ENCODE data around the gene CYSTM1. TPM values are rescaled to one million over a fixed set of nuclear protein-coding genes. Genes with fewer than 3 reads are reported as not detected.

The CYSTM1 gene
- total RNA-seq, 2 experiments from 2014 or later, result 7.2 to 7.4 TPM

DNA sequence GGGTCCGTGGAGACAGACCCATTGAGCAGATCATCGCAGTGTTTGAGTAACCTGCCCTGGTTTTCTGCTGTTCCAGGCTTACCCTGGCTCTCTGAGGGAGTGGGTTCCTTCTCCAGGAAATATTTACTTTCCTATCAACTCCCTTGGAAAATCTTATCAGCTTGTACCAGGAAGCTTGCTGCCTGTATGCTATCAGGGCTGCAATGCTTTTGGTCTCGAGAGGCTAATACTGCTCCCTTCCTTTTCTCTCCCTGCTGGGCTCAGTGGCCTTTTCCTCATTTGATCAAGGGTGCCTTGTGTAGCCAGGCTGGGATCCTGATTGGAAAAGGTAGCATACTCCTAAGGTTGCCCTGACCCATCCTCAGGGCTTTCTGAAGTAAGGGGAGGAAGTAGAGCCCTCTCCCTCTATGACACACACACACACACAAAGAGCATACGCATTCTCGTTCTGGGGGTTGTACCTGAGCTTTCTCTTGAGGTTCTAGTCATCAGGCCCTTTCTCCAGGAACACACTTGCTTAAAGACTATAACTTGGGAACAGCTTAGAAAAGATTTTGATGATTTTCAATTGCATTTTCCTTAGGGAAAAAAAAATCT, 41.6 kb downstream of the CYSTM1 start:
- no peak overlapping the region for H3K27ac ChIP-seq (ENCODE audit: low read depth in 1 of 2, low read length in 2 of 2)
- TF ChIP-seq, protein P1, sequence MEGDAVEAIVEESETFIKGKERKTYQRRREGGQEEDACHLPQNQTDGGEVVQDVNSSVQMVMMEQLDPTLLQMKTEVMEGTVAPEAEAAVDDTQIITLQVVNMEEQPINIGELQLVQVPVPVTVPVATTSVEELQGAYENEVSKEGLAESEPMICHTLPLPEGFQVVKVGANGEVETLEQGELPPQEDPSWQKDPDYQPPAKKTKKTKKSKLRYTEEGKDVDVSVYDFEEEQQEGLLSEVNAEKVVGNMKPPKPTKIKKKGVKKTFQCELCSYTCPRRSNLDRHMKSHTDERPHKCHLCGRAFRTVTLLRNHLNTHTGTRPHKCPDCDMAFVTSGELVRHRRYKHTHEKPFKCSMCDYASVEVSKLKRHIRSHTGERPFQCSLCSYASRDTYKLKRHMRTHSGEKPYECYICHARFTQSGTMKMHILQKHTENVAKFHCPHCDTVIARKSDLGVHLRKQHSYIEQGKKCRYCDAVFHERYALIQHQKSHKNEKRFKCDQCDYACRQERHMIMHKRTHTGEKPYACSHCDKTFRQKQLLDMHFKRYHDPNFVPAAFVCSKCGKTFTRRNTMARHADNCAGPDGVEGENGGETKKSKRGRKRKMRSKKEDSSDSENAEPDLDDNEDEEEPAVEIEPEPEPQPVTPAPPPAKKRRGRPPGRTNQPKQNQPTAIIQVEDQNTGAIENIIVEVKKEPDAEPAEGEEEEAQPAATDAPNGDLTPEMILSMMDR (IDR thresholded peaks at IDR 0.05), result no peak
- intact Hi-C loops (cut with DNase I, micrococcal nuclease), result no loop called here

GRCh38 chr5:140217299-140218026, 42.5 kb downstream of the CYSTM1 start:
- POLR2A ChIA-PET, result no interaction called here
- no peaks in the 10 kb centered on the region for H3K9me3 ChIP-seq (ENCODE audit: control insufficient read depth in 1 of 2, insufficient read depth in 1 of 2, low read length in 2 of 2)

More for the DNA sequence above, 41.6 kb downstream of the CYSTM1 start:
- no peak for ATAC-seq (ENCODE audit: poor library complexity)
- H3K9me3 Mint-ChIP-seq, result no peaks in the 10 kb centered on the region
- H3K4me1 Mint-ChIP-seq (ENCODE audit: low read depth), result no peaks in the 10 kb centered on the region
- no peak overlapping the region for H3K4me3 Mint-ChIP-seq
- DNase-seq, result no peak
- Histone ChIP-seq H3K9me3 (ENCODE audit: control insufficient read depth in 1 of 2, insufficient read depth in 1 of 2, low read length in 2 of 2) (no peaks in the 10 kb centered on the region), H3K36me3 (ENCODE audit: insufficient read depth, low read length) (no peaks in the 10 kb centered on the region), H3K4me3 (ENCODE audit: low read length) (no peak overlapping the region), H3K27me3 (ENCODE audit: control insufficient read depth in 1 of 2, insufficient read depth in 2 of 2, low read length in 2 of 2) (no peaks in the 10 kb centered on the region), H3K4me1 (ENCODE audit: insufficient read depth, low read length) (no peaks in the 10 kb centered on the region)
- ChIA-PET CTCF (interaction anchor here (1.7 kb wide), 1 partner anchor 23 kb away, joined by 4 read pairs; no protein-coding TSS in a partner anchor), POLR2A (interaction anchor here (0.6 kb wide), 1 partner anchor 591 kb away, joined by 4 read pairs; no protein-coding TSS in a partner anchor)
- H3K27ac Mint-ChIP-seq, result no peak overlapping the region
- H3K27me3 Mint-ChIP-seq, result no peaks in the 10 kb centered on the region
- no peaks in the 10 kb centered on the region for H3K36me3 Mint-ChIP-seq (ENCODE audit: low read depth)

GRCh38 chr5:140219068-140219991, 44.3 kb downstream of the CYSTM1 start:
- H3K9me3 ChIP-seq (ENCODE audit: control insufficient read depth in 1 of 2, insufficient read depth in 1 of 2, low read length in 2 of 2), result no peaks in the 10 kb centered on the region
- H3K4me1 Mint-ChIP-seq (ENCODE audit: low read depth), result no peaks in the 10 kb centered on the region
- ChIA-PET POLR2A (no interaction called here), CTCF (no interaction called here)
- H3K36me3 Mint-ChIP-seq (ENCODE audit: low read depth), result no peaks in the 10 kb centered on the region
- H3K9me3 Mint-ChIP-seq, result no peaks in the 10 kb centered on the region
- H3K4me3 Mint-ChIP-seq, result no peak overlapping the region
- DNase-seq, result no peak
- ATAC-seq (ENCODE audit: poor library complexity), result no peak
- H3K27ac ChIP-seq (ENCODE audit: low read depth in 1 of 2, low read length in 2 of 2), result no peak overlapping the region
- no peaks in the 10 kb centered on the region for H3K4me1 ChIP-seq (ENCODE audit: insufficient read depth, low read length)
- no peak overlapping the region for H3K27ac Mint-ChIP-seq
- TF ChIP-seq, protein P1 (IDR thresholded peaks at IDR 0.05), result no peak
- intact Hi-C loops (cut with DNase I, micrococcal nuclease), result no loop called here
- H3K27me3 ChIP-seq (ENCODE audit: control insufficient read depth in 1 of 2, insufficient read depth in 2 of 2, low read length in 2 of 2), result no peaks in the 10 kb centered on the region
- H3K27me3 Mint-ChIP-seq, result no peaks in the 10 kb centered on the region
- H3K36me3 ChIP-seq (ENCODE audit: insufficient read depth, low read length), result no peaks in the 10 kb centered on the region
- no peak overlapping the region for H3K4me3 ChIP-seq (ENCODE audit: low read length)

More at GRCh38 chr5:140217299-140218026, 42.5 kb downstream of the CYSTM1 start:
- H3K27ac ChIP-seq (ENCODE audit: low read depth in 1 of 2, low read length in 2 of 2), result no peak overlapping the region
- no peak overlapping the region for H3K4me3 ChIP-seq (ENCODE audit: low read length)
- TF ChIP-seq, protein P1 (IDR thresholded peaks at IDR 0.05), result no peak
- Mint-ChIP-seq H3K36me3 (ENCODE audit: low read depth) (no peaks in the 10 kb centered on the region), H3K4me3 (no peak overlapping the region), H3K4me1 (ENCODE audit: low read depth) (no peaks in the 10 kb centered on the region), H3K27ac (no peak overlapping the region), H3K9me3 (no peaks in the 10 kb centered on the region), H3K27me3 (no peaks in the 10 kb centered on the region)
- no peaks in the 10 kb centered on the region for H3K36me3 ChIP-seq (ENCODE audit: insufficient read depth, low read length)
- DNase-seq (no peak), ATAC-seq (ENCODE audit: poor library complexity) (no peak)
- no peaks in the 10 kb centered on the region for H3K4me1 ChIP-seq (ENCODE audit: insufficient read depth, low read length)
- intact Hi-C loops (cut with DNase I, micrococcal nuclease), result no loop called here
- H3K27me3 ChIP-seq (ENCODE audit: control insufficient read depth in 1 of 2, insufficient read depth in 2 of 2, low read length in 2 of 2), result no peaks in the 10 kb centered on the region
- CTCF ChIA-PET, result interaction anchor here (1.7 kb wide), 1 partner anchor 22 kb away, joined by 4 read pairs; no protein-coding TSS in a partner anchor
